H1 (cell line): ENCODE measurements around the gene CDC42SE2. TPM values are rescaled to one million over a fixed set of nuclear protein-coding genes. Genes with fewer than 3 reads are reported as not detected.

Experiments used
- CTCF ChIA-PET: fragments of 300-600 bp; sonication (Branson Sonifier 250); formaldehyde crosslinking; loops from one replicate; lab custom pipeline; 2021; ENCODE audit not compliant: partially characterized antibody; lab: Charles Lee
- POLR2A ChIA-PET: fragments of 300-600 bp; sonication (Branson Sonifier 250); formaldehyde crosslinking; loops from one replicate; lab custom pipeline; 2021; ENCODE audit warnings: inconsistent platforms; ENCODE audit not compliant: partially characterized antibody; lab: Charles Lee
- DNase-seq, 2 experiments: peaks; one replicate each; pipeline versions ENCODE4 v3.0.0 to v3.0.0-alpha.2; 2010 to 2022; ENCODE audit warnings: low spot score in 2 of 2, low read depth in 1 of 2, mixed read lengths in 1 of 2
- FAIRE-seq: peaks from 2 replicates; lab custom pipeline; 2011; peaks lifted over from hg19 to GRCh38; lab: Jason Lieb, UNC
- H2AFZ ChIP-seq: 2 replicates; pipeline ENCODE4 v1.8.1; 2012; ENCODE audit warnings: low read length, inconsistent platforms
- H2AK5ac ChIP-seq: 2 replicates; pipeline ENCODE4 v1.6.1; 2013; ENCODE audit warnings: low read depth, low read length
- H2BK120ac ChIP-seq: replicated peaks from 2 replicates; pipeline ENCODE3; 2013; ENCODE audit warnings: low read depth, low read length, inconsistent platforms
- H2BK12ac ChIP-seq: 2 replicates; pipeline ENCODE4 v1.6.1; 2013; ENCODE audit warnings: low read depth, low read length
- H2BK15ac ChIP-seq: 2 replicates; pipeline ENCODE4 v1.6.1; 2013; ENCODE audit warnings: low read length
- H2BK20ac ChIP-seq: 2 replicates; pipeline ENCODE4 v1.6.1; 2013; ENCODE audit warnings: low read length
- H2BK5ac ChIP-seq: 2 replicates; pipeline ENCODE4 v1.6.1; 2013; ENCODE audit warnings: low read depth, low read length
- H3K14ac ChIP-seq: 2 replicates; pipeline ENCODE4 v1.6.1; 2013; ENCODE audit warnings: inconsistent platforms; ENCODE audit not compliant: insufficient read length
- H3K18ac ChIP-seq: 2 replicates; pipeline ENCODE4 v1.6.1; 2013; ENCODE audit warnings: low read length; ENCODE audit errors: extremely low read depth
- H3K23ac ChIP-seq: 2 replicates; pipeline ENCODE4 v1.6.1; 2013; ENCODE audit warnings: inconsistent platforms; ENCODE audit not compliant: insufficient read length
- H3K23me2 ChIP-seq: 2 replicates; pipeline ENCODE4 v1.6.1; 2013; ENCODE audit warnings: low read depth, low read length
- H3K27ac ChIP-seq: 2 replicates; pipeline ENCODE4 v1.6.1; 2011; ENCODE audit warnings: low read depth, low read length, inconsistent platforms
- H3K27me3 ChIP-seq, 4 experiments: replicated peaks in 1 of 4; 1 replicate in 1 of 4; 2 replicates in 3 of 4; pipeline versions ENCODE4 v1.6.1 to v1.8.1; 2011 to 2013; ENCODE audit warnings: low read length in 3 of 4, mild to moderate bottlenecking in 3 of 4, inconsistent platforms in 2 of 4, mixed read lengths in 2 of 4, moderate library complexity in 1 of 4; ENCODE audit not compliant: control insufficient read depth in 3 of 4, insufficient read depth in 3 of 4; ENCODE audit errors: extremely low read depth in 1 of 4
- H3K36me3 ChIP-seq, 4 experiments: 2 replicates each; pipeline versions ENCODE4 v1.6.1 to v1.8.1; 2011 to 2013; ENCODE audit warnings: mild to moderate bottlenecking in 4 of 4, low read length in 3 of 4, moderate library complexity in 2 of 4, control low read depth in 1 of 4, inconsistent platforms in 1 of 4; ENCODE audit not compliant: insufficient read depth in 4 of 4, control insufficient read depth in 2 of 4
- H3K4ac ChIP-seq: replicated peaks from 2 replicates; pipeline ENCODE3; 2013; ENCODE audit warnings: low read length, low read depth, mixed read lengths, inconsistent platforms; ENCODE audit not compliant: insufficient read length
- H3K4me1 ChIP-seq, 4 experiments: replicated peaks in 1 of 4; 1 replicate in 1 of 4; 2 replicates in 3 of 4; pipeline versions ENCODE4 v1.6.1 to v1.8.1; 2011 to 2013; ENCODE audit warnings: low read length in 3 of 4, inconsistent platforms in 2 of 4, mixed read lengths in 1 of 4; ENCODE audit not compliant: insufficient read depth in 4 of 4, control insufficient read depth in 3 of 4
- H3K4me2 ChIP-seq, 2 experiments: 2 replicates each; pipeline versions ENCODE4 v1.6.1 to v1.8.1; 2011 to 2013; ENCODE audit warnings: low read depth in 2 of 2, low read length in 2 of 2, control low read depth in 1 of 2, inconsistent platforms in 1 of 2, mild to moderate bottlenecking in 1 of 2; ENCODE audit not compliant: insufficient read depth in 1 of 2
- H3K4me3 ChIP-seq, 4 experiments: fragments of 200-600, 300-600 bp in 1 of 4; sonication (generic), shearing (Covaris generic), sonication (Bioruptor Twin) in 1 of 4; 2 replicates each; pipeline versions ENCODE4 v1.5.1 to v1.8.1; 2011 to 2016; ENCODE audit warnings: low read length in 4 of 4, low read depth in 3 of 4, control low read depth in 2 of 4, inconsistent platforms in 2 of 4, mild to moderate bottlenecking in 2 of 4, mixed read lengths in 1 of 4, moderate library complexity in 1 of 4; ENCODE audit not compliant: insufficient read depth in 2 of 4; ENCODE audit errors: extremely low read depth in 1 of 4
- H3K56ac ChIP-seq: replicated peaks from 2 replicates; pipeline ENCODE3; 2013; ENCODE audit warnings: low read depth, mild to moderate bottlenecking, mixed read lengths, low read length, inconsistent platforms; ENCODE audit not compliant: insufficient read length
- H3K79me1 ChIP-seq: 2 replicates; pipeline ENCODE4 v1.6.1; 2013; ENCODE audit warnings: low read depth, low read length, control low read depth
- H3K79me2 ChIP-seq, 2 experiments: 2 replicates each; pipeline versions ENCODE4 v1.6.1 to v1.8.1; 2012 to 2013; ENCODE audit warnings: low read length in 2 of 2, mild to moderate bottlenecking in 2 of 2, inconsistent platforms in 1 of 2; ENCODE audit not compliant: insufficient read depth in 2 of 2, control insufficient read depth in 1 of 2
- H3K9ac ChIP-seq, 4 experiments: replicated peaks in 1 of 4; 1 replicate in 1 of 4; 2 replicates in 3 of 4; pipeline versions ENCODE4 v1.6.1 to v1.8.1; 2011 to 2013; ENCODE audit warnings: low read depth in 3 of 4, low read length in 3 of 4, control low read depth in 2 of 4, mild to moderate bottlenecking in 2 of 4, moderate library complexity in 2 of 4, inconsistent platforms in 1 of 4; ENCODE audit errors: extremely low read depth in 1 of 4
- H3K9me3 ChIP-seq, 2 experiments: 2 replicates each; pipeline versions ENCODE4 v1.6.1 to v1.8.1; 2012 to 2013; ENCODE audit warnings: mild to moderate bottlenecking in 2 of 2, moderate library complexity in 2 of 2, control low read depth in 1 of 2, inconsistent platforms in 1 of 2, low read depth in 1 of 2, low read length in 1 of 2, mixed read lengths in 1 of 2; ENCODE audit not compliant: insufficient read depth in 2 of 2
- H4K20me1 ChIP-seq, 2 experiments: replicated peaks in 1 of 2; 2 replicates each; pipeline versions ENCODE3 to v1.8.1; 2011 to 2013; ENCODE audit warnings: inconsistent platforms in 2 of 2, low read length in 2 of 2, mild to moderate bottlenecking in 1 of 2; ENCODE audit not compliant: insufficient read depth in 2 of 2, control insufficient read depth in 1 of 2
- H4K5ac ChIP-seq: 2 replicates; pipeline ENCODE4 v1.6.1; 2013; ENCODE audit warnings: low read length, low read depth, mixed read lengths, inconsistent platforms; ENCODE audit not compliant: insufficient read length
- H4K8ac ChIP-seq: 2 replicates; pipeline ENCODE4 v1.8.0; 2013; ENCODE audit warnings: mild to moderate bottlenecking, moderate library complexity, low read length, inconsistent platforms; ENCODE audit not compliant: insufficient read depth; ENCODE audit errors: extremely low read depth
- H4K91ac ChIP-seq: replicated peaks from 2 replicates; pipeline ENCODE3; 2013; ENCODE audit warnings: low read length, mixed read lengths, inconsistent platforms; ENCODE audit not compliant: insufficient read length
- BCL11A ChIP-seq, 2 experiments: IDR thresholded peaks; one replicate each; pipeline ENCODE4 v1.6.1; 2011; ENCODE audit warnings: low read depth in 2 of 2, low read length in 2 of 2, mild to moderate bottlenecking in 2 of 2
- BRCA1 ChIP-seq: IDR thresholded peaks from 2 replicates; pipeline ENCODE4 v1.6.1; 2012; ENCODE audit warnings: low read depth, low read length, improper control_type of control experiment
- CBX8 ChIP-seq: fragments of 300-800, 300-1000 bp; sonication (generic); IDR thresholded peaks from 2 replicates; pipeline ENCODE4 v1.7.1; 2016; ENCODE audit warnings: low read depth, low read length, borderline replicate concordance
- CTCF ChIP-seq, 3 experiments: IDR thresholded peaks; 1 replicate in 2 of 3; 2 replicates in 1 of 3; pipeline versions ENCODE4 v1.5.1 to v1.6.1; 2011; ENCODE audit warnings: low read length in 3 of 3, mild to moderate bottlenecking in 3 of 3, inconsistent platforms in 2 of 3, low read depth in 1 of 3, moderate library complexity in 1 of 3; ENCODE audit not compliant: insufficient read depth in 1 of 3; ENCODE audit errors: control extremely low read depth in 1 of 3
- EP300 ChIP-seq, 2 experiments: IDR thresholded peaks; 1 replicate in 1 of 2; 2 replicates in 1 of 2; pipeline ENCODE4 v1.6.1; 2011 to 2012; ENCODE audit warnings: low read depth in 2 of 2, low read length in 2 of 2, mild to moderate bottlenecking in 2 of 2, borderline replicate concordance in 1 of 2, inconsistent platforms in 1 of 2, moderate library complexity in 1 of 2
- WGBS, 2 experiments: shearing (Covaris generic) in 1 of 2; methylation state at CpG; one replicate each; pipeline versions ENCODE4 v1.1.6 to v1.1.7; 2013 to 2015; ENCODE audit warnings: low lambda C conversion rate in 2 of 2, mixed read lengths in 2 of 2, inconsistent platforms in 1 of 2, low coverage in 1 of 2, missing lambda C conversion rate in 1 of 2; ENCODE audit not compliant: insufficient replicate concordance in 2 of 2, insufficient coverage in 1 of 2, insufficient read length in 1 of 2; ENCODE audit errors: extremely low coverage in 1 of 2, missing lambda C conversion rate in 1 of 2; 5-methylcytosine and 5-hydroxymethylcytosine counted together
- polyA plus RNA-seq, 7 experiments: library from polyadenylated mRNA; depleted of rRNA in 3 of 7; stranded (reverse) in 5 of 7; unstranded in 2 of 7; fragments of >200 nt in 5 of 7; fragments of 200-250 nt in 2 of 7; gene quantifications; 1 replicate in 5 of 7; 2 replicates in 1 of 7; 4 replicates in 1 of 7; pipeline versions ENCODE4 v1.2.1 to v1.2.3, GENCODE V29; 2011 to 2013; ENCODE audit warnings: missing spikeins in 2 of 7, mixed read lengths in 2 of 7
- total RNA-seq: library from RNA; stranded (reverse); fragmentation: NEBNext Ultra II Directional; extraction: Animal tissue kit (Norgen Biotek cat#: 25700); gene quantifications from 2 replicates; pipeline ENCODE4 v1.2.1, GENCODE V29; 2021

CDC42SE2 gene
- total and polyA plus RNA-seq, 2 of the 8 experiments (the other 6 are each of a cell fraction or from before 2014, with no cell fraction given): 16.7 to 30.8 TPM

- Histone ChIP-seq H3K79me2 (no peaks in the 10 kb centered on the region), H2BK5ac (no peak overlapping the region), H3K18ac (no peak overlapping the region), H2BK120ac (no peak overlapping the region), H3K4me3 (no peak overlapping the region), H4K91ac (no peak overlapping the region), H3K36me3 (no peaks in the 10 kb centered on the region), H3K9me3 (no peaks in the 10 kb centered on the region), H3K27me3 (no peaks in the 10 kb centered on the region; a peak in 1 of 7 replicates), H3K56ac (no peak overlapping the region), H4K8ac (no peak overlapping the region), H3K23ac (no peak overlapping the region), H3K4me2 (no peak overlapping the region), H2BK20ac (no peak overlapping the region), H2BK12ac (no peak overlapping the region), H3K23me2 (no peaks in the 10 kb centered on the region), H2AFZ (no peak overlapping the region), H3K27ac (no peak overlapping the region), H3K9ac (no peak overlapping the region), H3K4me1 (peaks cover 0 to 2% (median 0%) of the 10 kb centered on the region in 4 experiments; a peak in 1 of 7 replicates), H4K20me1 (no peaks in the 10 kb centered on the region), H3K79me1 (no peaks in the 10 kb centered on the region)
- ChIA-PET CTCF (interaction anchor here (0.8 to 1.2 kb wide), 2 partner anchors 13 to 194 kb away, joined by 3 read pairs; no protein-coding TSS in a partner anchor), POLR2A (no interaction called here)
- no peak for FAIRE-seq
- WGBS, 2 experiments: 75% methylated on average over 4 of the region's 4 CpGs; no CpG with 5 or more reads in 1 of the 2 experiments
- TF ChIP-seq BCL11A (IDR thresholded peaks at IDR 0.05; ENCODE audit: low read depth in 2 of 2, low read length in 2 of 2) (no peak), EP300 (IDR thresholded peaks at IDR 0.05; ENCODE audit: borderline replicate concordance in 1 of 2, low read depth in 2 of 2, low read length in 2 of 2) (no peak), CBX8 (no peak), CTCF (IDR thresholded peaks at IDR 0.05; ENCODE audit: control extremely low read depth in 1 of 3, insufficient read depth in 1 of 3, low read depth in 1 of 3, low read length in 3 of 3) (no peak), BRCA1 (no peak)
- TF ChIP-seq, all 59 proteins: peak for 0
- no peak for DNase-seq
- H3K4ac ChIP-seq: no peak overlapping the region
- no peak overlapping the region for H2AK5ac ChIP-seq
- H4K5ac ChIP-seq: no peak overlapping the region
- no peak overlapping the region for H2BK15ac ChIP-seq
- no peak overlapping the region for H3K14ac ChIP-seq
These were observed 38.4 kb upstream of the CDC42SE2 start for GRCh38 chr5:131225282-131225974.
